Occipital lobe (tissue), 2 donors: Measurements from ENCODE around the gene DCANP1. TPM values are rescaled to one million over a fixed set of nuclear protein-coding genes. Genes with fewer than 3 reads are reported as not detected.

ENCODE experiments used
- DNase-seq: peaks from one replicate; lab custom pipeline; 2025; lab: John Stamatoyannopoulos, UW
- total RNA-seq: library from RNA; depleted of rRNA; stranded (reverse); fragments of >200 nt; gene quantifications from one replicate; pipeline ENCODE4 v1.2.3, GENCODE V29; 2014

The DCANP1 gene
- total RNA-seq, 1 donor from 2014 or later: not detected

GRCh38 chr5:135442431-135443160, 4.6 kb downstream of the DCANP1 start:
- DNase-seq: no peak

GRCh38 chr5:135441919-135442318, 5.2 kb downstream of the DCANP1 start:
- DNase-seq: no peak

DNA sequence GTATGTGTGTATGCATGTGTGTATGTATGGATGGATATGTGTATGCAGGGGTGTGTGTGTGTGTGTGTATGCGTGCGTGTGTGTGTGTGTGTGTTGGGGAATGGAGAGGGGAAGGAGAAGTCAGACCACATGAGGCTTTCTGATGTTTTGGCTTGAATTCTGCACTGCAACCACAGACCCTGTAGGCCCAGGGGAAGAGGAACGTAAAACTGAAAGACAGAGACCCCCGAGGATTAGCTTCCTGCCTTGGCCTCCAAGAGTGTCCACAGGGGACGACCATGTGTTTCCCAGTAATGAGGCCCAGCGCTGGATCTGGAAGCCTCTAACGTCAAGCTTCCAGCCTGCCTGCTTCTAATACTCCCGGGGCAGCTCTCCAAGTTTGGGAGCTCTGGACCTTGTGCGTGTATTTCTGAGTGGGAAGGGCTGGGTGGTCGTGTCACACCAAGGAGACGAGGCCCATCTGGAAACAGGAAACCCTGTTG, 5.8 kb downstream of the DCANP1 start:
- DNase-seq: no peak

DNA sequence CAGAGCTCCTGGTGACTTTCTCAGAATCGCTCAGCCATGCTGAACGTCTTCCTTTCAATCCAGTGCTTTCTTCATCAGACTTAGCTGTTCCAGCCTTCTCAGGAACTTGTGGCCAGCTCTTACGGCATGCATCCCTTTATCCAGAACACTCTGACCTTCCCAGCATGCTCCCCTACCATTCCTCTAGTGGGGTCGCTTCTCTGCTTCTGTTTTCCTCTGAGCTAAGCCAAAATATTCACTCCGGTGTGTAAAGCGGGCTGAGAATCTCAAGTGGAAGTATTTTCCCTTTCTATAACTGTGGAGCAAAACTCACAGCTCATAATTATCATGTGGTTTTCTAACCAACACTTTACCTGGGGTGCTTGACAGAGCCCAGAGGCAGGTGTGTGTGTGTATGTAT, 6.2 kb downstream of the DCANP1 start:
- DNase-seq: no peak

DNA sequence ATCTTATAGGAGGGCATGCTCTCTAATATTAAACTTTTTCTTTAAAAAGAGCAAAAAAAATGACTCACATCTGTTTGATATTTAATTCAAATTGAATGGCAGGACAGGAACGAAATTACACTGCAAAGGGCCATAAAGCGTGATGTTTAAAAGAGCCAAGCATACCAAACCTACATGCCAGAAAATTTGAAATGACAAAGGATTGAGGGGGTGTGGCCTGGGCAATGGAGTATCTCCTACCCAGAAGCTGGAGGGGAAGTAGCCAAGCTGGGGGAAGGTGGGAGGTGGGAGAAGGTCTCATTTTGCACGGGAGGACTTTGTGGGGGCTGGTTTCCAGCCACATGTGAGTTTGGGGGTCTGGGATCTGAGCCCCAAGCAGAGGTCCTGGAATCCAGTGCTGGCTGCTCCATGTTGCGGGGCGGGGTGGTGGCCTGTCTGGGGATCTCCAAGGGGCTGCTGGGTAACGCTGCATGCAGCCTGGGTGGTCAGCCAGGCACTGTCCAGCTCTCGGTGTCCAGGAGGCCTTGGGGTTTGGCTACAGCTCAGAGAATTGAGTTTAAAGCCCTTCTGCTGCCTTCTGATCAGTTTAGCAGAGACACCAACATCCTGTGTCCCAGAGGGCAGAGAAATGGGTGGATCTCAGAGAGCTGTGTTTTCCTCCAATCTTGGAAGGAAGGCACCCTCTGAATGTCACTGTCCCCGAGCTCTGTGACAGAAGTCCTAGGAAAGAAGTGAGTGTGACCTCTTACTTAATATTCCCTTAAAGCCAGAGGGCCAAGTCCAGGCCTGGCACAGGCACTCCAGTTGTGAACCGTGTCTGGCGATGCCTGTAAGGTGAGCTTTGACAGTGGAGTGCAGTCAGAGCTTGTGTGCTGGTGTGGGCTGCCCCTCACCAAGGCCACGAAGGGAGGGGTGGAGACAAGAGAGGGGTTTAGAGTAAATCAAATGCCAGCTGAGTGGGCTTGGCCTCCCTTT, 7.6 kb downstream of the DCANP1 start:
- DNase-seq: no peak

GRCh38 chr5:135438636-135439221, 8.4 kb downstream of the DCANP1 start:
- no peak for DNase-seq

- DNase-seq: no peak
These were observed 9.2 kb downstream of the DCANP1 start for GRCh38 chr5:135437796-135438560.

- no peak for DNase-seq
These were observed 9.7 kb downstream of the DCANP1 start for GRCh38 chr5:135437422-135437795.

GRCh38 chr5:135436951-135437418, 10.2 kb downstream of the DCANP1 start:
- no peak for DNase-seq

DNA sequence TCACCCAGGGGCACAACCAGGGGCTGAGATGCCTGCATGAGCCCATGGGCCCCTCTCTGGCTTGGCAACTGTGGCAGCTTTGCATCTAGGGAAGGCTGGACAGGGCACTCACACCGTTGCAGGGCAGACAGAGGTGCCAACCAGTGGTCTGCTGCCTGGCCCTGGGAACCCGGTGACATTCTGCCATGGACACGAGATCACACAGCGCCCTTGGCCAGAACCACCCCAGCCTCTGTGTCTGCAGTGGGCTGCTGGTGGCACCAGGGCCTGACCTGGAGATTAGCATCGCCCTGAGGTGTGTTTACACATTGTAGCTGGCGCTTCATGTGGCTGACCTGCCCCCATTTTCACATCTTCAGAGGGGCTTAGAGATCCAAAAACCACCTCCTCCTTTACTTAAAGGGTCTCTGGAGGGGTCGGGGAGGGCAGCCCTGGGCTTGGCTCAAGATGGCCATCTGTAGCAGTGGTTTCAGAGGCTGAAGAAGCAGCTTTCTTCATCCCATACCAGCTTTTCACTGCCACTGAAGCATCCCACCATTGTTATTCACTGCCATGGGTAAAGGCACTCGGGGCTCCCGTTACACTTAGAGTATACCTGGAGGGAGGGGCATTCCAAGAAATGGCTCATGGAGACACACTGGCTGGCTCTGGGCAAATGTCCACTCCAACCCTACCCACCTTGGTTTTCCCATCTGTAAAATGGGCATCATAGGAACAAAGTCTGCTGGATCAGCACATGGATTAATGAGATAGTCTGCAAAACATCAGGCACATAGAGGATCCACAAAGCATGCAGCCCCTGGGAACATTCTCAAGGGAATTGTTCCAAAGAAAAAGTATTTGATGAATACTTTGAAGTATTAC, 11.4 kb downstream of the DCANP1 start:
- DNase-seq: no peak

DNA sequence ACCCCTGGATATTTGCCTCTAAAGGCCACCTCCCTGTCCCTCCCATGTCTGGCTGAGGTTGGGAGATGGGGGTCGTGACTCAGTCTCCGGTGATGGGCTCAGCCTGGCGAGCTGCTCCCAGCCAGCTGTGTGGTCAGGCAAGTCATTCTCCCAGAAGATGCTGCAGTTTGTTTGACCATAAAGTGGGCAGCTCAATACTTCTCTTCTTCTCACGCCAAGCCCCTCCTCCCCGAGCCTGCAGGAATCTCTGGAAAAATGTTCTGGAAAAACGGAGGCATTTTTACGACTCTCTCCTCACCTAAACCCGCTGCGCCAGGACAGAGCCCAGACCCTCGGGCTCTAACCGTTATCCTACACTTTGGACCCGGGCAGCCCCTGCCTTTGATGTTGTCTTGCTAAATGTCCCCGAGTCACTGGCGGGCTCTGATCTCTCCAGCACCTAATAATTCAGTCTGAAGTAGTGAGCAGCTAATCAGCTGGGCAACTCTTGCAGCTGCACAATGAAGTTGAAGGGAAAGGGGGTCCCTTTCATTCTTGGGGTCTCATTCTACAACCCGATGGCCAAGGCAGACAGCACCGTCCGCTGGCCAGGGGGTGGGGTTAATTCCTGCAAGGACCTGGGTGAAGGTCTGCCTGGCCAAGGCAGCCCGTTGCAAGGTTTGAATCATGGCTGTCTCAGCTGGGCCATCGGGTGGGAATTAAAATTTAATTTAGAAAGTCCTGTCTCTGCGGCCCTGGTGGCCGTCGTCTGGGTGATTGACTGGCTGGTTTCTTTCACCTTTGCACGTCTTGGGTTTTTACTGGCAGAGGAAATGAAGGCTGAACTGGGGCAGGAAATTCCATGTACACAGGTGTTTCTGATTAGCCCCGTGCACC, 12.3 kb downstream of the DCANP1 start:
- no peak for DNase-seq

GRCh38 chr5:135433681-135434426, 13.3 kb downstream of the DCANP1 start:
- DNase-seq: no peak

DNA sequence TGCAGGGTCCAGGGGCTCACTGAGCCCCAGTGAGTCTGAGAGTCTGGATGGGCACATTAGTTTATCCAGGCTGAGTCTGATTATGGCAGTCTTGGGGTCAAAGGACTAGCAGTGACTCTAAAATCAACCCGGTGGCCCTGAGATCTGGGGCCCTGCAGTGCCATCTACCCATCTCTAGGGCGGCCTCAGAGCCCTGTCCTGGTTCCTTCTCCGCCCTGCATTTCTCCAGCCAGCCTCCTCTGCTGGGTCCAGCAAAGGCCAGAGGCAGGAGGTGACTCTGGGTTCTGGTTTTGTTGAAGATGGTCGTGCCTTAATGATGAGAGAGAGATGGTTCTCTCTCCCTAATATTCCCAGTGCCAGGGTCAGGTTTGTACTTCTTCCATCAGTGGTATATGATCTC, 15.0 kb downstream of the DCANP1 start:
- no peak for DNase-seq

DNA sequence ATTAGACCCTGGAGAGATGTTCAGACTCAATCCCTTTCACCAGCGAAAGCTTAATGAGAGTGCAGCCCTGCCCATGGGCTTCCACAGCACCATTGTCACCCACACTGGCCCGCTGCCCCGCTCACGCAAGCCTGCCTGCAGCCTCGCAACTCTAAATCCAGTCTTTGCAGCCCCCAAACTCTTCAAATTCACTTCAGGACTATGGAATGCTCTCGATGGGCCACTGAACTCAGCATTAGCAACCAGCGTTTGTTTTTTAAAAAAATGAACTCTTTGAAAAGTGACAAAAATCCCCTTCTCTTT, 17.1 kb downstream of the DCANP1 start:
- DNase-seq: no peak

DNA sequence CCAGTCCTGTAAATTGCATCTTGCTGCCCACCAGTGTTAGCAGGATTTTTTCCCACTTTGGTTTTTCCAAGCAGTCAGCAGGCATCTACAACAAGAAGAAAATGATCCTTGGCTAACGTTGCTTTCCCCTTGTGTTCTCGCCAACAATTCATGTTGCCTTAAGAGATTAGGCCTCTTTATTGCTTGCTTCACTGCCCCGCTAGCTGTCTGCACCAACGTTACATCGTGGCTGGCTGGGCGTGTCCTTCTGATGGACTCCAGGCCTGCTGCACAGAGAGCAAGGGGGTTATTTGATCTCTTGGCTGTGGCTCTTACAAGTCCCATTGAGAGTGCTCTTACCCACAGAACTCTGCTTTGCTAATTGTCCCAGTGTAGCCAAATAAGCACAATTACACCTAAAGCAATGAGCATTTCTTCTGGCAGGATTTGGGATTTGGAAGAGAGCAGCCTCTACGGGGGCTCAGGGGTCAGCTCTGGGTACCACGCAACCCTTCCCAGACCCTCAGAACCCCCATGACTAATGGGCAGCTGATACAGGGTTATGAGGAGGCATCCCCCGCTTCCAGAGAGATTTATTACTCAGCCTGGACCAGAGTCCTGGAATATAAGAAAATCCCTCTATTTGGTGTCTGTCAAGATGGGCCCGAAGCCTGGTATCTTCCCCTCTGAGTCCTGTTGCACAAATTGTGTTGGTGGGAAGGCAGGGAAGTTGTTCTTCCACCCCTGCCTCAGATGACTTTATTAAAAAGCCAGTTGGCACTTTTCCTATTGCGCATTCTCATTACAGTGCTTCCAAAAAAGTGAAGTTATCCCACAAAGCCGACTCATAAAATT, 17.6 kb downstream of the DCANP1 start:
- DNase-seq: no peak

- no peak for DNase-seq
These were observed 18.6 kb downstream of the DCANP1 start for GRCh38 chr5:135428586-135428985.
